IMR-90 (cell line): ENCODE data around the gene CROCC2. TPM values are rescaled to one million over a fixed set of nuclear protein-coding genes. Genes with fewer than 3 reads are reported as not detected.

Experiments used
- ATAC-seq: fragments of 200-7000 bp; cut with Tn5 transposase; 2 replicates; pipeline ENCODE4 v1.9.1; 2020; ENCODE audit warnings: low read depth, mild to moderate bottlenecking, moderate library complexity
- BruUV-seq: library from RNA; stranded (reverse); fragments of 400-500 nt; replicated peaks from 2 replicates; lab custom pipeline; 2021; lab: Mats Ljungman, UMichigan
- CTCF ChIA-PET: fragments of 300-600 bp; formaldehyde crosslinking; extraction: SDS; loops from one replicate; lab custom pipeline; 2021; ENCODE audit warnings: antibody characterized with exemption; lab: Yijun Ruan, JAX
- POLR2A ChIA-PET: fragments of 300-600 bp; sonication (Branson Sonifier 250); formaldehyde crosslinking; loops from one replicate; lab custom pipeline; 2022; ENCODE audit warnings: antibody characterized with exemption; ENCODE audit not compliant: unreplicated experiment; lab: Charles Lee
- DNase-seq: peaks from one replicate; pipeline ENCODE4 v3.0.0; 2013
- H2AFZ ChIP-seq: replicated peaks from 2 replicates; pipeline ENCODE3; 2013; ENCODE audit warnings: low read length, mild to moderate bottlenecking; ENCODE audit not compliant: poor library complexity
- H2AK5ac ChIP-seq: 2 replicates; pipeline ENCODE4 v1.6.1; 2013; ENCODE audit warnings: low read depth, low read length, inconsistent platforms
- H2AK9ac ChIP-seq: replicated peaks from 2 replicates; pipeline ENCODE3; 2013; ENCODE audit warnings: mild to moderate bottlenecking, low read depth, low read length, moderate library complexity; ENCODE audit not compliant: poor library complexity
- H2BK120ac ChIP-seq: 2 replicates; pipeline ENCODE4 v1.6.1; 2013; ENCODE audit warnings: low read depth, low read length, inconsistent platforms
- H2BK15ac ChIP-seq: 3 replicates; pipeline ENCODE4 v1.6.1; 2013; ENCODE audit warnings: low read depth, low read length, inconsistent platforms
- H2BK20ac ChIP-seq: 2 replicates; pipeline ENCODE4 v1.6.1; 2013; ENCODE audit warnings: low read depth, mild to moderate bottlenecking, inconsistent platforms, low read length, moderate library complexity
- H2BK5ac ChIP-seq: 2 replicates; pipeline ENCODE4 v1.6.1; 2013; ENCODE audit warnings: mild to moderate bottlenecking, low read depth, low read length, inconsistent platforms; ENCODE audit not compliant: poor library complexity, severe bottlenecking
- H3K14ac ChIP-seq: replicated peaks from 2 replicates; pipeline ENCODE4 v1.6.1; 2013; ENCODE audit warnings: low read depth, low read length, inconsistent platforms
- H3K18ac ChIP-seq: 2 replicates; pipeline ENCODE4 v1.6.1; 2013; ENCODE audit warnings: low read depth, low read length, control low read depth
- H3K23ac ChIP-seq: 2 replicates; pipeline ENCODE4 v1.6.1; 2013; ENCODE audit warnings: low read depth, low read length, inconsistent platforms
- H3K27ac ChIP-seq: 2 replicates; pipeline ENCODE4 v1.5.1; 2013; ENCODE audit warnings: mild to moderate bottlenecking, control low read depth, low read length; ENCODE audit not compliant: insufficient read depth
- H3K27me3 ChIP-seq: 2 replicates; pipeline ENCODE4 v1.6.1; 2013; ENCODE audit warnings: low read length; ENCODE audit not compliant: control insufficient read depth, insufficient read depth
- H3K36me3 ChIP-seq: 2 replicates; pipeline ENCODE4 v1.6.1; 2013; ENCODE audit warnings: low read length, mixed read lengths; ENCODE audit not compliant: control insufficient read depth, insufficient read depth
- H3K4ac ChIP-seq: 2 replicates; pipeline ENCODE4 v1.6.1; 2013; ENCODE audit warnings: low read depth, low read length, inconsistent platforms
- H3K4me1 ChIP-seq: 2 replicates; pipeline ENCODE4 v1.6.1; 2013; ENCODE audit warnings: low read length, mixed read lengths; ENCODE audit not compliant: control insufficient read depth, insufficient read depth
- H3K4me2 ChIP-seq: 2 replicates; pipeline ENCODE4 v1.6.1; 2013; ENCODE audit warnings: low read depth, mild to moderate bottlenecking, control low read depth, low read length, moderate library complexity
- H3K4me3 ChIP-seq: 2 replicates; pipeline ENCODE4 v1.5.1; 2013; ENCODE audit warnings: low read depth, mild to moderate bottlenecking, control low read depth, low read length, moderate library complexity; ENCODE audit not compliant: insufficient read depth
- H3K56ac ChIP-seq: 2 replicates; pipeline ENCODE4 v1.6.1; 2013; ENCODE audit warnings: low read length, inconsistent platforms; ENCODE audit not compliant: insufficient read depth; ENCODE audit errors: extremely low read depth
- H3K79me1 ChIP-seq, 2 experiments: 2 replicates each; pipeline ENCODE4 v1.6.1; 2013; ENCODE audit warnings: low read length in 2 of 2, inconsistent platforms in 1 of 2, low read depth in 1 of 2
- H3K9ac ChIP-seq: 2 replicates; pipeline ENCODE4 v1.6.1; 2013; ENCODE audit warnings: low read depth, low read length, control low read depth
- H3K9me1 ChIP-seq: 2 replicates; pipeline ENCODE4 v1.6.1; 2013; ENCODE audit warnings: low read length, inconsistent platforms; ENCODE audit not compliant: insufficient read depth
- H3K9me3 ChIP-seq: 2 replicates; pipeline ENCODE4 v1.6.1; 2013; ENCODE audit warnings: low read length; ENCODE audit not compliant: control insufficient read depth, insufficient read depth
- H4K20me1 ChIP-seq: 2 replicates; pipeline ENCODE4 v1.6.1; 2013; ENCODE audit warnings: low read length, inconsistent platforms; ENCODE audit not compliant: insufficient read depth
- H4K5ac ChIP-seq: 2 replicates; pipeline ENCODE4 v1.6.1; 2013; ENCODE audit warnings: mild to moderate bottlenecking, low read depth, low read length, control low read depth
- H4K8ac ChIP-seq, 2 experiments: 2 replicates each; pipeline ENCODE4 v1.6.1; 2013; ENCODE audit warnings: low read depth in 2 of 2, low read length in 2 of 2, control low read depth in 1 of 2, inconsistent platforms in 1 of 2
- H4K91ac ChIP-seq: 2 replicates; pipeline ENCODE4 v1.6.1; 2013; ENCODE audit warnings: low read depth, low read length, inconsistent platforms; ENCODE audit not compliant: insufficient read depth
- BHLHE40 ChIP-seq: fragments of 150-350 bp; IDR thresholded peaks from 2 replicates; pipeline ENCODE4 v1.6.1; 2016; ENCODE audit warnings: mild to moderate bottlenecking, low read depth, low read length
- CEBPB ChIP-seq: IDR thresholded peaks from 2 replicates; pipeline ENCODE4 v1.6.1; 2012; ENCODE audit warnings: low read depth, low read length, improper control_type of control experiment
- CHD1 ChIP-seq: IDR thresholded peaks from 2 replicates; pipeline ENCODE4 v1.6.1; 2012; ENCODE audit warnings: low read depth, low read length, improper control_type of control experiment
- CTCF ChIP-seq: conservative IDR thresholded peaks from 2 replicates; pipeline ENCODE4 v1.5.1; 2012; ENCODE audit warnings: mild to moderate bottlenecking, low read depth, low read length, improper control_type of control experiment
- ELK1 ChIP-seq: fragments of 150-350 bp; IDR thresholded peaks from 2 replicates; pipeline ENCODE4 v1.6.1; 2016; ENCODE audit warnings: low read depth, mild to moderate bottlenecking, low read length, moderate library complexity, borderline replicate concordance
- FOS ChIP-seq: fragments of 150-350 bp; IDR thresholded peaks from 2 replicates; pipeline ENCODE4 v1.6.1; 2016; ENCODE audit warnings: low read depth, low read length
- MAFK ChIP-seq: IDR thresholded peaks from 2 replicates; pipeline ENCODE4 v1.6.1; 2012; ENCODE audit warnings: low read depth, low read length, improper control_type of control experiment
- MAZ ChIP-seq: IDR thresholded peaks from 2 replicates; pipeline ENCODE4 v1.6.1; 2012; ENCODE audit warnings: low read depth, mild to moderate bottlenecking, low read length, improper control_type of control experiment, moderate library complexity, borderline replicate concordance
- MXI1 ChIP-seq: IDR thresholded peaks from 2 replicates; pipeline ENCODE4 v1.6.1; 2012; ENCODE audit warnings: low read depth, mild to moderate bottlenecking, low read length, moderate library complexity, borderline replicate concordance
- NFE2L2 ChIP-seq: fragments of 150-350 bp; IDR thresholded peaks from 2 replicates; pipeline ENCODE4 v1.6.1; 2016; ENCODE audit warnings: low read depth, mild to moderate bottlenecking, low read length
- POLR2A ChIP-seq: IDR thresholded peaks from 2 replicates; pipeline ENCODE4 v1.6.1; 2012; ENCODE audit warnings: mild to moderate bottlenecking, low read depth, low read length
- RAD21 ChIP-seq: IDR thresholded peaks from 2 replicates; pipeline ENCODE4 v1.6.1; 2012; ENCODE audit warnings: low read length, improper control_type of control experiment
- RCOR1 ChIP-seq: IDR thresholded peaks from 2 replicates; pipeline ENCODE4 v1.6.1; 2012; ENCODE audit warnings: mild to moderate bottlenecking, low read length, improper control_type of control experiment; ENCODE audit not compliant: insufficient replicate concordance
- RFX5 ChIP-seq: IDR thresholded peaks from 2 replicates; pipeline ENCODE4 v1.8.0; 2012; ENCODE audit warnings: low read depth, mild to moderate bottlenecking, low read length, moderate library complexity
- SMC3 ChIP-seq: fragments of 150-350 bp; IDR thresholded peaks from 2 replicates; pipeline ENCODE4 v1.6.1; 2016; ENCODE audit warnings: low read depth, mild to moderate bottlenecking, antibody characterized with exemption, low read length, moderate library complexity
- USF2 ChIP-seq: fragments of 150-350 bp; IDR thresholded peaks from 2 replicates; pipeline ENCODE4 v1.6.1; 2017; ENCODE audit warnings: mild to moderate bottlenecking, antibody characterized with exemption, low read length, low read depth
- WGBS, 2 experiments: methylation state at CpG; one replicate each; pipeline versions ENCODE4 v1.1.5 to v1.1.7; 2013; ENCODE audit warnings: missing lambda C conversion rate in 2 of 2; ENCODE audit not compliant: insufficient read length in 1 of 2; ENCODE audit errors: extremely low coverage in 2 of 2; 5-methylcytosine and 5-hydroxymethylcytosine counted together
- dilution Hi-C: fragments of 300-500 bp; cut with HindIII; formaldehyde crosslinking; loops from one replicate; pipeline ENCODE4 v1.14.3; 2018; ENCODE audit warnings: low sequenced_read_pairs; ENCODE audit not compliant: unreplicated experiment
- in situ Hi-C: fragments of 300-500 bp; cut with MboI; formaldehyde crosslinking; loops from 3 replicates; pipeline ENCODE4 v1.14.3; 2019; ENCODE audit warnings: low sequenced_read_pairs, inconsistent platforms, mixed read lengths
- intact Hi-C: fragments of 100-400 bp; cut with micrococcal nuclease; formaldehyde crosslinking; loops from 2 replicates; pipeline ENCODE4 v1.10.0; 2022
- polyA plus RNA-seq, 3 experiments: library from polyadenylated mRNA; depleted of rRNA; stranded (reverse); fragments of >200 nt; gene quantifications; 2 replicates each; pipeline ENCODE4 v1.2.3, GENCODE V29; 2012; ENCODE audit warnings: low replicate concordance in 1 of 3
- total RNA-seq: library from RNA; depleted of rRNA; stranded (reverse); fragments of >200 nt; gene quantifications from 2 replicates; pipeline ENCODE4 v1.2.3, GENCODE V29; 2012

Gene CROCC2
- total and polyA plus RNA-seq, 2 of the 4 experiments (the other 2 are of a cell fraction), result not detected

GRCh38 chr2:240884745-240885144 lies 21.4 kb upstream of the CROCC2 start:
- Histone ChIP-seq H3K9ac (no peak overlapping the region), H2AK5ac (no peak overlapping the region), H3K18ac (no peak overlapping the region), H3K36me3 (no peaks in the 10 kb centered on the region), H2AFZ (no peak overlapping the region), H2BK20ac (no peak overlapping the region), H4K8ac (no peak overlapping the region), H3K79me1 (no peaks in the 10 kb centered on the region), H3K4me3 (no peak overlapping the region), H3K4me1 (no peaks in the 10 kb centered on the region), H2AK9ac (no peak overlapping the region), H3K9me3 (no peaks in the 10 kb centered on the region), H2BK120ac (no peak overlapping the region), H2BK15ac (no peak overlapping the region), H3K27me3 (peaks cover 11% of the 10 kb centered on the region), H4K5ac (no peak overlapping the region), H3K27ac (no peak overlapping the region), H3K56ac (no peak overlapping the region), H4K91ac (no peak overlapping the region), H3K9me1 (no peaks in the 10 kb centered on the region), H3K23ac (no peak overlapping the region), H3K14ac (no peak overlapping the region), H2BK5ac (no peak overlapping the region), H4K20me1 (no peaks in the 10 kb centered on the region), H3K4ac (no peak overlapping the region), H3K4me2 (no peak overlapping the region)
- DNase-seq, result no peak
- intact Hi-C loops, result no loop called here
- ChIA-PET POLR2A (no interaction called here), CTCF (no interaction called here)
- BruUV-seq, result no TSS peak
- WGBS, 2 experiments, result 67% methylated on average over 1 of the region's 3 CpGs; no CpG with 5 or more reads in 1 of the 2 experiments
- in situ Hi-C loops, result no loop called here
- no peak for ATAC-seq
- TF ChIP-seq CHD1 (no peak), MAZ (no peak), POLR2A (no peak), NFE2L2 (no peak), FOS (no peak), USF2 (no peak), BHLHE40 (no peak), RCOR1 (no peak), RAD21 (no peak), SMC3 (no peak), MXI1 (no peak), CTCF (no peak), CEBPB (no peak), MAFK (no peak), ELK1 (no peak), RFX5 (no peak)
- dilution Hi-C loops, result no loop called here
